ENCODE data around the gene ABHD14A.

DNA sequence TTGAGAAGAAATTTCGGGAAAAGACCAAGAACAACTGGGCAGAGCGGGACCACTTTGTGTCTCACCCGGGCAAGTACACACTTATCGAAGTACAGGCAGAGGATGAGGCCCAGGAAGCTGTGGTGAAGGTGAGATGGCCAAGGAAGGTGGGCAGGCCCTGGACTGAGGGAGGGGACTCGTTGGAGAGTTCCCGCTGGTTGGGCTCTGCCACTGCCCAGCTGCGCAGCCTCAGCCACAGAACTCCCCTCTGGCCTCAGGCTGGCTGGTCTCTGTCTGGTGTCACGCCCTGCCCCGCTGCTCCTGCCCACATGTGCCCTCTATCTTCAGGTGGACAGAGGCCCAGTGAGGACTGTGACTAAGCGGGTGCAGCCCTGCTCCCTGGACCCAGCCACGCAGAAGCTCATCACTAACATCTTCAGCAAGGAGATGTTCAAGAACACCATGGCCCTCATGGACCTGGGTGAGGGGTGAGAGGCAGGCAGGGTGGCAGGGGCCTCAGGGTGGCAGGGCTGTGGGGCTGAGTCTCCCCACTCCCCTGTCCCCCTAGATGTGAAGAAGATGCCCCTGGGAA lies 30.3 kb upstream of the ABHD14A start:
- TF ChIP-seq CTCF (IDR thresholded peaks at IDR 0.05): no peak
- no peak for TF ChIP-seq POLR2A (IDR thresholded peaks at IDR 0.05)

Data from testis (tissue), 2 donors.